GM10847 (cell line): ENCODE results near the gene ELOVL3.

Experiments used
- POLR2A ChIP-seq: IDR thresholded peaks from 2 replicates; pipeline ENCODE4 v1.6.1; 2011; ENCODE audit not compliant: insufficient read length; ENCODE audit errors: extremely low read depth

The ELOVL3 gene

GRCh38 chr10:102241032-102241443, 14.9 kb downstream of the ELOVL3 start:
- no peak for TF ChIP-seq POLR2A

DNA sequence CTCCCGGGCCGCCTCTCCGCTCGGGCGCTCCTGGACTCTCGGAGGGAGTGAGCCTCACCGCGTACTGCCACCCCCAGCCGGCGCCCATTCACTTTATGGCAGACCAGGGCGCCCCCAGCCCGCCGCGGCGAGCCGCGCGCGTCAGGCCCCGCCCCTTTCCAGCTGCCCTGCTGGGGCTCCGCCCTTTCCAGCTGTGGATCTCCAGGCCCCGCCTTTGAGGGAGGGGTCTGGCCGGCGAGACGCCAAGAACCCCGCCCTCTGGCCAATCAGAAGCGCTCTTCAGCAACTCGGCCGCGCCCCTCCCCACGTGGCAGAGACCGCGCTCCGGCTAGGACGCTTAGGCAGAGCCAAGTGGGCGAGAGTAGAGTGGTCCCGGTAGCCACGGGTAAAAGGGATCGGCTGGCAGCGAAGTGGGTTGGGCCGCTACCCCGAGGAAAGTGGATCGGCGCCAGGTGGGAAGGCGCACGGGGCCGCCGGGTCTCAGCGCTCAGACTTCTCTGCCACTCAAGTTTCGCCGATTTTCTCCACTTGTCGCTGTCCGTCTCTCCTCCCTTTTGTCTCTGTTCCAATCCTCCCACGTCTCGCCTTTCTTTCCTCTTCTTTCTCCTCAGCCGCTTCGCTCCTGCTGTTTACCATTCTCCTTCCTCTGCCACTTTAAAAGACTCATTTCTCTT, 15.5 kb downstream of the ELOVL3 start, which contains the start of gene PITX3:
TSS of gene PITX3 (minus strand) at position 69 of the 674 bp plus-strand sequence. CDS start 9,432 bp downstream, outside the sequence.
- TF ChIP-seq POLR2A = no peak

GRCh38 chr10:102242118-102242485, 16.0 kb downstream of the ELOVL3 start:
- TF ChIP-seq POLR2A = no peak

DNA sequence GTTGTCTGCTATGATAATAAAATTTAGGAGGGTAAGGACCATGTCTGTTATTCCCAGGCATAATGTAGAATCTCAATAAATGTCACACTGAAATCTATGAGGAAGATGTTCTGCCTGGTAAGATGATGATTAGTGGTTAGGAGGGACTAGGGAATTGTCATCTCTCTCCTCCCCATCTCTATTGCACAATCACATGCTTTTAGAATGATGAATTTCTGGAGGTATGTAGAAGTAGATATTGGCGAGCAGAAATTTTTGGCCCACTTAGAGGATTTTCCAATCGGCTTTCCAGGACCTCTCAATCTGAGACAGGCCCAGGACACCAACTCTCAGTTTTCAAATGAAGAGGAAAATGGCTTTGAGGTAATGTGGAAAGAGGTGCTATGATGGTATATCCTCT, 17.2 kb downstream of the ELOVL3 start:
- no peak for TF ChIP-seq POLR2A

- TF ChIP-seq POLR2A = peak; percentile 75
These were observed 19.2 kb downstream of the ELOVL3 start, which contains the start of gene GBF1 for GRCh38 chr10:102245082-102245931. Gene GBF1 (plus strand): TSS chr10:102245532. CDS start chr10:102258939, 13,407 bp downstream.

DNA sequence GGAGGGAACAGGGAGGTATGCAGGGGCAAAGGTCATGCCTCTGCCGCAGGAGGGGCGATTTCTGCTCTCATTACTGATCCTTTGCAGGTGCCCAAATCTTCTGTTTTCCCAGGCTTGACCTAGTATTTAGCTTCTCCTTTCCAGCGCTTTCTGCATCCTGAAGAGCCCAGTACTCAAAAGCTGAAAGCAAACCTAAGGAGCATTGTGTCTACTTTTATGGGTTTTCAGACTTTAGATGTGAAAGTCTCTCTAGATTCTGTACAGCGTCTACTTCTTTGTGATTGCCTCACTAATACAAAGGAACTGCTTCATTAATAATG, 19.8 kb downstream of the ELOVL3 start:
- no peak for TF ChIP-seq POLR2A

DNA sequence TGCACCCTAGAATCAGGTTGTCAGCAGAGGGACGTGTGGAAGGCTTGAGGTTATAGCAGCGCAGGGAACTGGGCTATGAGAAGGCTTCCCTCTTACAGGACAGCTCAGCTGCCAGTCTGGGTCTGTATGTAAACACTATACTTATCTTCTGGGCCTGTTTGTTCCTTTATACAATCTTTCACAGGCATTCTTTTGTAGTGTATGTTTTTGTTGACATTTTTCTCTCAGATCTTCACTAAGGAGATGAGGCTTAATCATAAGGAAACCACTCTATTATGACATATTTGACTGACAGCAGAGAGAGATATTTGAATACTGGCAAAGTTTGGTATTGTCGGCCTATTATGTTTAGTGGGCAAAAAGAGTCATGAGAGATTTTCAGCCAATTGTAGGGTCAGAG, 20.2 kb downstream of the ELOVL3 start:
- TF ChIP-seq POLR2A = no peak

- TF ChIP-seq POLR2A = no peak
These were observed 21.6 kb downstream of the ELOVL3 start for GRCh38 chr10:102247734-102248133.

GRCh38 chr10:102254426-102254825, 28.3 kb downstream of the ELOVL3 start:
- TF ChIP-seq POLR2A = no peak

- no peak for TF ChIP-seq POLR2A
These were observed 29.3 kb downstream of the ELOVL3 start for GRCh38 chr10:102255404-102255803.

- no peak for TF ChIP-seq POLR2A
These were observed 35.1 kb downstream of the ELOVL3 start for GRCh38 chr10:102261196-102261595.

- TF ChIP-seq POLR2A = no peak
These were observed 35.7 kb downstream of the ELOVL3 start for GRCh38 chr10:102261842-102262241.

- TF ChIP-seq POLR2A = no peak
These were observed 36.8 kb downstream of the ELOVL3 start for GRCh38 chr10:102262744-102263370.

DNA sequence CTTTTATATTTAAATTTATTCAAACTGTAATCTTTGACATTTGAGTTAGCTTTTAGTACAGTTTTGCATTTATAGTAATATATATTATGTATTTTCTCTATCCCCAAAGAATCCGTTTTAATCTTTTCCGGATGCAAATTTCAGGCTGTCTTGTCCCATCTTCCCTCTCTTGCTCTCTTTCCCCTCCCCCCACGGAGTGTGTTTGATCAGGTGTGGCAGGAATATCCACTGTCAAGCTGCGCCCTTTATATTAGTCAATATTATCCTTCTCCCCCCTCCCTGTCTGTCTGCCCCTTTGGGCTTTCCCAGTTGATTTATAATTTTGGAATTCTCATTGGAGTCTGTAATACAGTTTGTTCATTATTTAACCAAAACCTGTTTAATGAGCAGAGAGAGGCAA, 38.3 kb downstream of the ELOVL3 start:
- TF ChIP-seq POLR2A = no peak

GRCh38 chr10:102266670-102267069, 40.6 kb downstream of the ELOVL3 start:
- no peak for TF ChIP-seq POLR2A

DNA sequence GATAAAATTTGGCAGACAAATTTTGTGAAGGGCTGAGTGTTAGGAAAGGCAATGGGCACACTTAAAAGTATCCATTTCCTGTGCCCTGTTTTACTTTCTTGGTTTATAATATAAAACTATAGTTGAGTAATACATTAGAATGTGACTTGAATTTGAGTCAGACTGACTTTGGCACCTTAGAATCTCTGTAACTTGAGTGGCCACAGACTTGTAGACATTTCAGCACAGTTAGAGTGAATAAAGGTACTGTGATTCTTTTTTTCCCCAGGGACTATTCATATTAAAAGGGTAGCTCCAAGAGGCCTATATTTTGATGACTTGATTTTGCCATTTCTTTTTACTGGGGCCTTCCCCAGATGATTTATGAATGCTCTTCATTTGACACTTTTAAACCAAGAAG, 41.6 kb downstream of the ELOVL3 start:
- no peak for TF ChIP-seq POLR2A
